ENCODE measurements around the gene MIGA2. TPM values are rescaled to one million over a fixed set of nuclear protein-coding genes. Genes with fewer than 3 reads are reported as not detected.

Gene MIGA2
- total and polyA plus RNA-seq, 10 donors: 20.2 to 47.1 (median 34.4) TPM

DNA sequence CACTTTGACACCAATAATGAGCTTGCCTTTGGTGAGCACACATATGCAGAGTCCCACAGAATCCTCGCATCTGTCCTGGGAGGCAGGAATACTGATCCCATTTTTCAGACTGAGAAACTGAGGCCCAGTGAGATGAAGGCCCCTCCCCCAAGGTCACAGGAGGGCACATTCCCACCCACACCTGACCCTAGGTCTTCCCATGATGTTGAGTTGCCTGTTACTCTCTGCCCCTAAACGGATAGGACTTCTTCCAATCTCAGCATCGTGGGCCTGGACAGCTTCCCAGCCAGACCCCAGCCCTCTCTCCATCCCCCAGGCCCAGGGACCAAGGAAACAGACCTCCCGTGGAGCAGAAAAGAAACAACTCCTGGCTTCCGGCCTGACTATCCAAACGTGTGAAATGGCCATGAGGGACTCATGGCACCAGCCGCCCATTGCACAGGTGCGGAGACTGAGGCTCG lies 9.2 kb upstream of the MIGA2 start:
- no peak for DNase-seq
- Histone ChIP-seq H3K36me3 (no peaks in the 10 kb centered on the region), H3K27me3 (replicated peaks in 1 of 7) (no peaks in the 10 kb centered on the region), H3K4me1 (peaks cover 14 to 64% (median 44%) of the 10 kb centered on the region in 6 donors), H3K4me3 (peak overlapping the region; percentile 66 to 90 (median 76)), H3K9me3 (no peaks in the 10 kb centered on the region), H3K27ac (peak overlapping the region in 7 of 8 donors; percentile 51 to 87 (median 72))
- intact Hi-C loops (cut with DNase I; ENCODE audit: low total_unique reads): no loop called here
- WGBS, 5 donors: 38 to 90% (median 49%) methylated on average over 2 to 9 of the region's 9 CpGs
- no peak for TF ChIP-seq POLR2AphosphoS5 (IDR thresholded peaks at IDR 0.05)
- no peak for TF ChIP-seq POLR2A (IDR thresholded peaks at IDR 0.05)
- TF ChIP-seq, protein P1, sequence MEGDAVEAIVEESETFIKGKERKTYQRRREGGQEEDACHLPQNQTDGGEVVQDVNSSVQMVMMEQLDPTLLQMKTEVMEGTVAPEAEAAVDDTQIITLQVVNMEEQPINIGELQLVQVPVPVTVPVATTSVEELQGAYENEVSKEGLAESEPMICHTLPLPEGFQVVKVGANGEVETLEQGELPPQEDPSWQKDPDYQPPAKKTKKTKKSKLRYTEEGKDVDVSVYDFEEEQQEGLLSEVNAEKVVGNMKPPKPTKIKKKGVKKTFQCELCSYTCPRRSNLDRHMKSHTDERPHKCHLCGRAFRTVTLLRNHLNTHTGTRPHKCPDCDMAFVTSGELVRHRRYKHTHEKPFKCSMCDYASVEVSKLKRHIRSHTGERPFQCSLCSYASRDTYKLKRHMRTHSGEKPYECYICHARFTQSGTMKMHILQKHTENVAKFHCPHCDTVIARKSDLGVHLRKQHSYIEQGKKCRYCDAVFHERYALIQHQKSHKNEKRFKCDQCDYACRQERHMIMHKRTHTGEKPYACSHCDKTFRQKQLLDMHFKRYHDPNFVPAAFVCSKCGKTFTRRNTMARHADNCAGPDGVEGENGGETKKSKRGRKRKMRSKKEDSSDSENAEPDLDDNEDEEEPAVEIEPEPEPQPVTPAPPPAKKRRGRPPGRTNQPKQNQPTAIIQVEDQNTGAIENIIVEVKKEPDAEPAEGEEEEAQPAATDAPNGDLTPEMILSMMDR (IDR thresholded peaks at IDR 0.05 in 8 of 11, conservative IDR thresholded peaks at IDR 0.05 in 3 of 11): no peak

GRCh38 chr9:129027685-129028191 lies 8.7 kb upstream of the MIGA2 start:
- Histone ChIP-seq H3K4me1 (peaks cover 12 to 59% (median 42%) of the 10 kb centered on the region in 6 donors), H3K27me3 (replicated peaks in 1 of 7) (no peaks in the 10 kb centered on the region), H3K36me3 (no peaks in the 10 kb centered on the region), H3K27ac (peak overlapping the region in 7 of 8 donors; percentile 51 to 87 (median 72)), H3K4me3 (peak overlapping the region; percentile 66 to 90 (median 76)), H3K9me3 (no peaks in the 10 kb centered on the region)
- intact Hi-C loops (cut with DNase I; ENCODE audit: low total_unique reads): no loop called here
- WGBS, 5 donors: 2 to 7% (median 5%) methylated on average over 8 to 47 of the region's 47 CpGs
- TF ChIP-seq, protein P1 (IDR thresholded peaks at IDR 0.05 in 8 of 11, conservative IDR thresholded peaks at IDR 0.05 in 3 of 11): no peak
- TF ChIP-seq POLR2AphosphoS5 (IDR thresholded peaks at IDR 0.05): peak in 1 of 3 donors; percentile 10
- peak; percentile 96 for DNase-seq

GRCh38 chr9:129028192-129028966 lies 8.0 kb upstream of the MIGA2 start, which contains the start of gene SH3GLB2:
SH3GLB2 (minus strand) TSS chr9:129028331; CDS start chr9:129028154, 177 bp downstream.
- intact Hi-C loops (cut with DNase I; ENCODE audit: low total_unique reads): no loop called here
- peak; percentile 26 to 72 (median 56) for TF ChIP-seq POLR2AphosphoS5 (IDR thresholded peaks at IDR 0.05)
- no peak for TF ChIP-seq POLR2A (IDR thresholded peaks at IDR 0.05)
- TF ChIP-seq, protein P1 (IDR thresholded peaks at IDR 0.05 in 8 of 11, conservative IDR thresholded peaks at IDR 0.05 in 3 of 11): peak; percentile 53 to 91 (median 87)

GRCh38 chr9:129030191-129030590 lies 6.2 kb upstream of the MIGA2 start:
- TF ChIP-seq, protein P1 (IDR thresholded peaks at IDR 0.05 in 8 of 11, conservative IDR thresholded peaks at IDR 0.05 in 3 of 11): no peak
- TF ChIP-seq POLR2A (IDR thresholded peaks at IDR 0.05) (no peak), POLR2AphosphoS5 (IDR thresholded peaks at IDR 0.05) (no peak)
- Histone ChIP-seq H3K4me1 (peaks cover 12 to 39% (median 32%) of the 10 kb centered on the region in 6 donors), H3K27ac (no peak overlapping the region), H3K4me3 (no peak overlapping the region), H3K36me3 (no peaks in the 10 kb centered on the region), H3K27me3 (replicated peaks in 1 of 7) (no peaks in the 10 kb centered on the region), H3K9me3 (no peaks in the 10 kb centered on the region)
- intact Hi-C loops (cut with DNase I; ENCODE audit: low total_unique reads): no loop called here
- no peak for DNase-seq

More at GRCh38 chr9:129028192-129028966, 8.0 kb upstream of the MIGA2 start, which contains the start of gene SH3GLB2:
- Histone ChIP-seq H3K4me3 (peak within 1 kb of the TSS; percentile 66 to 90 (median 76)), H3K27ac (peak within 1 kb of the TSS in 7 of 8 donors; percentile 51 to 87 (median 72)), H3K27me3 (replicated peaks in 1 of 7) (no peaks in the 10 kb centered on the region), H3K36me3 (no peaks in the 10 kb centered on the region), H3K4me1 (peaks cover 12 to 52% (median 37%) of the 10 kb centered on the region in 6 donors), H3K9me3 (no peaks in the 10 kb centered on the region)
- WGBS, 5 donors: 2 to 4% (median 3%) methylated on average over 30 to 60 of the region's 60 CpGs
- peak; percentile 99 for DNase-seq

Data from spleen (tissue), 11 donors.